Measurements from ENCODE around the gene TSSK6.

TSSK6 gene

DNA sequence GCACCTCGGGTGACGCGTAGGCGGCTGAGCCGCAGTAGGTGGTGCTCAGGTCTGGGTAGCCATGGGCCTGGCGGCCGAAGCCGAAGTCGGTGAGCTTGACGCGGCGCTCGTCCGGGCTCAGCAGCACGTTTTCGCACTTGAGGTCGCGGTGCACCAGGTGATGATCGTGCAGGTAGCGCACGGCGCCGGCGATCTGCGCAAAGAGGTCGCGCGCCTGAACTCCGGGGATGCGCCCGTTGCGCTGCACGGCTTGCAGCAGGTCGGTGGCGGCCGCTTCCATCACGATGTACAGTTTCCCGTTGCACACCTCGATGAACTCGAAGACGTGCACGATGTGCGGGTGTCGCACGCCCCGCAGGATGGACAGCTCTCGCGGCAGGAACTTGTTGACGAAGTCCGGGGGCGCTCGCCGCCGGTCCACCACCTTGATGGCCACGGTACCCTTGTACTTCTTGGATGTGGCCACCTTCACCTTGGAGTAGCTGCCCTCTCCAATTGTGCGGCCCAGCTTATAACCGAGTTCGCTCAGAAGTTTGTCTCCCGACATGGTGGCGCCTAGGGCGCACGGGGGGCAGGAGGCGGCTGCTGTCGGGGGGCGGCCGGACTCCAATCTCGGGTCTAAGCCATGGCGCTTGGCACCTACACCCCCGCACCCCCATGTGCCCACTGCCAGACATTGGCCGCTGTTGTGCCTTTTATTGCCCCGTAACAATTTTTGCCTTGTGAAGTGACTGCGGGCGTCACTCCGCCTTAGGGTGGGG is at the start of gene TSSK6:
TSSK6 (minus strand) TSS at position 668 of the 761 bp plus-strand sequence; CDS start at position 547, 121 bp downstream.
- TF ChIP-seq, protein P1, sequence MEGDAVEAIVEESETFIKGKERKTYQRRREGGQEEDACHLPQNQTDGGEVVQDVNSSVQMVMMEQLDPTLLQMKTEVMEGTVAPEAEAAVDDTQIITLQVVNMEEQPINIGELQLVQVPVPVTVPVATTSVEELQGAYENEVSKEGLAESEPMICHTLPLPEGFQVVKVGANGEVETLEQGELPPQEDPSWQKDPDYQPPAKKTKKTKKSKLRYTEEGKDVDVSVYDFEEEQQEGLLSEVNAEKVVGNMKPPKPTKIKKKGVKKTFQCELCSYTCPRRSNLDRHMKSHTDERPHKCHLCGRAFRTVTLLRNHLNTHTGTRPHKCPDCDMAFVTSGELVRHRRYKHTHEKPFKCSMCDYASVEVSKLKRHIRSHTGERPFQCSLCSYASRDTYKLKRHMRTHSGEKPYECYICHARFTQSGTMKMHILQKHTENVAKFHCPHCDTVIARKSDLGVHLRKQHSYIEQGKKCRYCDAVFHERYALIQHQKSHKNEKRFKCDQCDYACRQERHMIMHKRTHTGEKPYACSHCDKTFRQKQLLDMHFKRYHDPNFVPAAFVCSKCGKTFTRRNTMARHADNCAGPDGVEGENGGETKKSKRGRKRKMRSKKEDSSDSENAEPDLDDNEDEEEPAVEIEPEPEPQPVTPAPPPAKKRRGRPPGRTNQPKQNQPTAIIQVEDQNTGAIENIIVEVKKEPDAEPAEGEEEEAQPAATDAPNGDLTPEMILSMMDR (IDR thresholded peaks at IDR 0.05; ENCODE audit: low read depth, low read length), result no peak
- DNase-seq (ENCODE audit: extremely low read depth, low read depth), result no peak

DNA sequence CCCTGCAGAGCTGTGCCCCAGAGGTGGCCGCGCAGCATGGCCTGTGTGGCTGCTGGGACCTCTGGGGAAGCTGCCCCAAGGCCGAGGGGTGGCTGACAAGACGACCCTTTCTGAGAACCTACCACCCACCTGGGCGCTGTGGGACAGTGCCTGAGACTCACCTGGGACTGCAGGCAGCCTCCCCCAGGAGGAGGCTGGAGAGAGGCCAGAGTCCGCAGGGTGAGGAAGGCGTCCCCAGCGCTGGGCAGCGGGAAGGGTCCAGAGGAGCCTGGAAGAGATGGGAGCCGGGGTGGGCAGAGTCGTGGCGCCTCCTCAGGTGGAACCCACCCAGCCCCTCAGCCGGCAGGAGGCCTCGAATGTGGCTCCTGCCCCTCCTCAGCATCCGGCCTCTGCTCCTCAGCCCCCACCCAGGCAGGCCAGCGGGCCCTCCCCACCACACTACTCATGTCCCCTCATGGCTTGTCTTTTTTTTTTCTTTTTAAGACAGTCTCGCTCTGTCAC is 48.0 kb upstream of the TSSK6 start:
- DNase-seq (ENCODE audit: extremely low read depth, low read depth), result no peak
- TF ChIP-seq, protein P1 (IDR thresholded peaks at IDR 0.05; ENCODE audit: low read depth, low read length), result no peak

DNA sequence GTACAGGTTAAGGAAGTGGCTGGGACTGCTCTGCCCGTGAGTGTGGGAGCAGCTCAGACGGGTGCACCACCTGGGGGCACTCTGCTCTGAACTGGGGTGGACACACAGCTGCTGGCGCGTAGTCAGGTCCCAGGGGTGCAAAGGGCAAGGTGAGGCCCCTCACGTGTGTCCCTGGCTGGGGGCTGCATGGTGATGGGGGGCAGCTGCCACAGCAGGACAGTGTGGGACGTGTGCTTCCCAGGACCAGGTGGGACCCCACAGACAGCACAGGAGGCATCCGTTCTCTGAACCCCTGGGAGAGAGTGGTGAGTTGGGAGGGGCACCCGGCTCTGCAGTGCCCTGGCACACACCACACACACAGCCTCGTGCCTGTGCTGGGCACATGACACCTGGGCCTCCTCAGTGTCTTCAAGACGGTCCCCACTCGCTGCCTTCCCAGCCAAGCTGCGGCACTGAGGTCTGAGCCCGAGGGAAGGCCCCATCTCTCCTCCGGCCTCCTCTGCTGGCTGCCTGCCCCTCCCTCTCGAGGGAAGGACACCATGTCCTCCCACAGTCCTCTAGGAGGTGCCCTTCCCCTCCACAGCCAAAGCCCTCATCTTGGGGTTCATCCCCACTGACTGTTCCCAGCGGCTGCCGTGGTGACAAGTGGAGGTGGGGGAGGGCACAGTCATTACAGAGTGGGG is 47.5 kb upstream of the TSSK6 start:
- TF ChIP-seq, protein P1 (IDR thresholded peaks at IDR 0.05; ENCODE audit: low read depth, low read length), result no peak

DNA sequence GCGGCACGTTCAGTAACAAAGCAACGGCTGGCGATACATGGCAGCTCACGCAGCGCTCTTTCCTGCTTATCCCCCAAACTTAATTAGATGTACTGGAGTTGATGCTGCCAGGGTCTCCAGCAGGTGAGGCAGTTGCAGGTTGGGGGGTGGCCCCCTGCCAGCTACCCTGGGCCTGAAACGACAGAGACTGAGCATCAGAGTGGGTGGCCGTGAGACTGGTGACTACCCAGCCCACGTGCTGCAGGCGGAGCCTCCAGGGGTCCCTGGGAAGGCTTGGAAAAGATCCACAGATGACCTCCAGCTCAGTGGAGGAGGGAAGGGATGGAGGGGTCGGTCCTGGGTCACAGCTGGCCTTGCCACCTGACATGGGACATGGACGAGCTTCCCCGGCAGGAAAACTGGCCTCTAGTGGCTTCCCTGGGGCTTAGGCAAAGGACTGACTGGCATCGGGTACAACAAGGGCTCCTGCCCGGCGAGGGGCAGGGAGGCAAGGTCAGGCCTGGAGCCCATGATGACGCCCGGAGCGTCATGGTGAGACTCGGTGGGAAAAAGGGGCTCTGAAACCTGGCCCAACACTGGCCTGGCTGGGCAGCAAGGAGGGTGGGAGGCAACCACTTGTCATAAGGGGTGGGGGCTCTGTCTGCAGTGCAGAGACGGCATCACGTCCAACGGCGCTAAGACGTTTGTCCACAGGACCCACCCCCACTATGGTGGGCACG is 46.8 kb upstream of the TSSK6 start:
- DNase-seq (ENCODE audit: extremely low read depth, low read depth), result no peak
- TF ChIP-seq, protein P1 (IDR thresholded peaks at IDR 0.05; ENCODE audit: low read depth, low read length), result no peak

More for the DNA sequence above, 47.5 kb upstream of the TSSK6 start:
- DNase-seq (ENCODE audit: extremely low read depth, low read depth), result no peak

DNA sequence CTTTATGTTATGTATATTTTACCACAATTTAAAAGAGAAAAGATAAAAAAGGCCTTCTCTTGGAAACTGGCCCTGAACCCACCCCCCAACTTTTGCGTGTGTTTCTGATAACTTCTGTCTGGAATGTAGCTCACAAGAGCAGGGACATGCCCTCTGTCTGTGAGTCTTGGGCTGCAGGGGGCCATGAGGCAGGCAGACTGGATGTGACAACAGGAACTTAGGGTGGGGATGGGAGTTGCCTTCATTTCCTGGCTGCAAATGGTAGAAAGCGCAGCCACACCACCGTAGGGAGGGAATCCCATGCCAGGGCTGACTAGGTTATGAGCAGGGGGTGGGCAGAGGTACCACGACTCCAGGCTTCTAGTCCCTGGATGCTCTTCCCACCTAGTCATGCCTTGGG is 44.6 kb upstream of the TSSK6 start:
- DNase-seq (ENCODE audit: extremely low read depth, low read depth), result no peak
- TF ChIP-seq, protein P1 (IDR thresholded peaks at IDR 0.05; ENCODE audit: low read depth, low read length), result no peak

DNA sequence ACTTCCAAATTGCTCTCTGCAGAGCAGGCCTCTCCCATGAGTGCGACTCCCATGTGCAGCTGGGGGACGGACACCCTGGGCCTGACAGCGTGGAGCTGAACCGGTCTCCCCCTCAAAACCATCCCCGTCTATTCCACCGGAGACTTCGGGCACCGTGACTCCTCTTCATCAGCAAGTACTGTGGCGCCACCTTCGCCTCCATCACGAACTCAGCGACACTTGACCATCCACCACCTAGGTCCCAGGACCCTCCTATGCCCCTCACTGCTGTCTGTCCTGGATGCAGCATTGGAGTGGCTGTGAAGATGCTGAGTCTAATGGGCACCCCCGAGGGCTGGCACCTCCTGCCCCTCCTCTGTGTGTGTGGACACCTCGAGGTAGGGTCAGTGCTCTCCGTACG is 43.3 kb upstream of the TSSK6 start:
- no peak for DNase-seq (ENCODE audit: extremely low read depth, low read depth)
- TF ChIP-seq, protein P1 (IDR thresholded peaks at IDR 0.05; ENCODE audit: low read depth, low read length), result no peak
